Smooth muscle cell (in vitro differentiated cells): ENCODE data around the gene P2RX1. TPM values are rescaled to one million over a fixed set of nuclear protein-coding genes. Genes with fewer than 3 reads are reported as not detected.

Experiments used
- DNase-seq: peaks from one replicate; lab custom pipeline; 2025; ENCODE audit not compliant: unreplicated experiment; lab: John Stamatoyannopoulos, UW
- H2AFZ ChIP-seq: fragments of 200-600 bp; sonication (generic); 2 replicates; pipeline ENCODE4 v1.6.0; 2016; ENCODE audit warnings: antibody characterized with exemption, low read depth, mild to moderate bottlenecking
- H3F3A ChIP-seq: fragments of 200-600 bp; sonication (generic); 2 replicates; pipeline ENCODE4 v1.6.0; 2017; ENCODE audit warnings: antibody characterized with exemption, low read depth
- H3K27ac ChIP-seq: fragments of 200-600 bp; sonication (generic); 2 replicates; pipeline ENCODE4 v1.5.1; 2016; ENCODE audit warnings: low read depth, mild to moderate bottlenecking
- H3K27me3 ChIP-seq: fragments of 200-600 bp; sonication (generic); 2 replicates; pipeline ENCODE4 v1.6.1; 2016; ENCODE audit warnings: low read depth, mild to moderate bottlenecking
- H3K36me3 ChIP-seq: fragments of 200-600 bp; sonication (generic); 2 replicates; pipeline ENCODE4 v1.5.1; 2016; ENCODE audit warnings: low read depth
- H3K4me1 ChIP-seq: fragments of 200-600 bp; sonication (generic); 2 replicates; pipeline ENCODE4 v1.5.1; 2016; ENCODE audit warnings: low read depth
- H3K4me2 ChIP-seq: fragments of 200-600 bp; sonication (generic); 2 replicates; pipeline ENCODE4 v1.6.0; 2016; ENCODE audit warnings: mild to moderate bottlenecking
- H3K4me3 ChIP-seq: fragments of 200-600 bp; sonication (generic); 2 replicates; pipeline ENCODE4 v1.5.1; 2016; ENCODE audit warnings: mild to moderate bottlenecking
- H3K79me2 ChIP-seq: fragments of 200-600 bp; sonication (generic); 2 replicates; pipeline ENCODE4 v1.6.0; 2016; ENCODE audit warnings: low read depth, mild to moderate bottlenecking
- H3K9ac ChIP-seq: fragments of 200-600 bp; sonication (generic); 2 replicates; pipeline ENCODE4 v1.6.0; 2016; ENCODE audit warnings: low read depth
- H3K9me3 ChIP-seq: fragments of 200-600 bp; sonication (generic); replicated peaks from 2 replicates; pipeline ENCODE4 v1.5.1; 2016; ENCODE audit warnings: low read depth
- H4K20me1 ChIP-seq: fragments of 200-600 bp; sonication (generic); 2 replicates; pipeline ENCODE4 v1.6.0; 2016; ENCODE audit warnings: low read depth
- WGBS: methylation state at CpG from one replicate; pipeline ENCODE4 v1.1.7; 2016; ENCODE audit warnings: low lambda C conversion rate; 5-methylcytosine and 5-hydroxymethylcytosine counted together
- polyA plus RNA-seq: library from polyadenylated mRNA; unstranded; fragments of >200 nt; fragmentation: Nextera tagmentation; extraction: Ambion mirVana; gene quantifications from 2 replicates; pipeline ENCODE4 v1.2.1, GENCODE V29; 2016
- total RNA-seq: library from RNA; depleted of rRNA; stranded (reverse); fragments of >200 nt; gene quantifications from 2 replicates; pipeline ENCODE4 v1.2.3, GENCODE V29; 2014
- TF ChIP-seq, protein P1 (sequence below): fragments of 200-600 bp; sonication (generic); IDR thresholded peaks from 2 replicates; pipeline ENCODE4 v1.5.1; 2017; ENCODE audit warnings: borderline replicate concordance, mild to moderate bottlenecking, antibody characterized with exemption; ENCODE audit not compliant: insufficient read depth, poor library complexity, severe bottlenecking

P2RX1 gene
- total and polyA plus RNA-seq, 2 experiments from 2014 or later = 1.3 to 3.2 TPM

DNA sequence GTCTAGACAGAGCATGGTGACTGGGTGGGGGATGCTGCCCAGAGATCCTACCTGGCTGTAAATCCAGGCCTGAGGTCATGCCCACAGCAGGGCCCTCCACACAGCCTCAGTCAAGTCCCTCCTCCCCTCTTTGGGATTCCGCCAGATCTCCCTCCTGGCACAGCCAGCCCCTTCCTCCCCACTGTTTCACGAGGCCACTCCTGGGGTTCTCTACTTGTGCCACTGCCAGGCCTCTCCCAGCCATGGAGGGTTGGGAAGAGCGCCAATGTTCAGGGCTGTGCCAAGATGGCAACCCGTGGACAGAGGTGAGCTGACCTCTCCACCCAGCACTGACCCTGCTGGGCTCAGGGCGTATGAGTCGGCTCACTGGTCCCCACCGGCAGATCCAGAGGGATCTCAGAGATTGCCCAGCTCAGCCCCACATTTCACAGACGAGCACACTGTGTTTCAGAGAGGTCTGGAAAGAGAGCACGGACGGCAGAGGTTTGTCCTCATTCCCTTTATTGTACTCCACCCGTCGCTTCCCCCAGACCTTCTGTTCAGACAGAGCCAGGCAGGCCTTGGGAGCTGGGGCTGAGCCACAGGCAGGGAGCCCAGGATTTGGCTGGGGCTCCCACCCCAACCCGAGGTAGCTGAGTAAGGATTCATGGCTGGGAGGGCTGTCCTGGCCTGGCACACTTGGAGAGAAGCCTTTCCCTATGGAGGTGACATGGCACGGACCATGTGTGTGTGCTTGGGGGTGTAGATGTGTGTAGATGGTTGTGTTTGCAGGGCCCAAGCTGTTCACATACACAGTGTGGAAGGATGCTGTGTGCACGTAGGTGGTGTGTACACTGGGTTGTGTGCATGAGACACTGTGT lies 19.9 kb downstream of the P2RX1 start:
- TF ChIP-seq, protein P1, sequence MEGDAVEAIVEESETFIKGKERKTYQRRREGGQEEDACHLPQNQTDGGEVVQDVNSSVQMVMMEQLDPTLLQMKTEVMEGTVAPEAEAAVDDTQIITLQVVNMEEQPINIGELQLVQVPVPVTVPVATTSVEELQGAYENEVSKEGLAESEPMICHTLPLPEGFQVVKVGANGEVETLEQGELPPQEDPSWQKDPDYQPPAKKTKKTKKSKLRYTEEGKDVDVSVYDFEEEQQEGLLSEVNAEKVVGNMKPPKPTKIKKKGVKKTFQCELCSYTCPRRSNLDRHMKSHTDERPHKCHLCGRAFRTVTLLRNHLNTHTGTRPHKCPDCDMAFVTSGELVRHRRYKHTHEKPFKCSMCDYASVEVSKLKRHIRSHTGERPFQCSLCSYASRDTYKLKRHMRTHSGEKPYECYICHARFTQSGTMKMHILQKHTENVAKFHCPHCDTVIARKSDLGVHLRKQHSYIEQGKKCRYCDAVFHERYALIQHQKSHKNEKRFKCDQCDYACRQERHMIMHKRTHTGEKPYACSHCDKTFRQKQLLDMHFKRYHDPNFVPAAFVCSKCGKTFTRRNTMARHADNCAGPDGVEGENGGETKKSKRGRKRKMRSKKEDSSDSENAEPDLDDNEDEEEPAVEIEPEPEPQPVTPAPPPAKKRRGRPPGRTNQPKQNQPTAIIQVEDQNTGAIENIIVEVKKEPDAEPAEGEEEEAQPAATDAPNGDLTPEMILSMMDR = no peak
- H3K9me3 ChIP-seq = no peaks in the 10 kb centered on the region
- peaks cover 12% of the 10 kb centered on the region for H3F3A ChIP-seq
- no peaks in the 10 kb centered on the region for H3K27me3 ChIP-seq
- H3K4me3 ChIP-seq = no peak overlapping the region
- H3K4me1 ChIP-seq = peaks cover 9% of the 10 kb centered on the region
- no peak overlapping the region for H3K4me2 ChIP-seq
- peaks cover under 1% of the 10 kb centered on the region for H4K20me1 ChIP-seq
- no peak overlapping the region for H3K27ac ChIP-seq
- DNase-seq = no peak
- WGBS = 82% methylated on average over 15 of the region's 15 CpGs
- H3K79me2 ChIP-seq = no peaks in the 10 kb centered on the region
- no peaks in the 10 kb centered on the region for H3K36me3 ChIP-seq
- H2AFZ ChIP-seq = no peak overlapping the region
- H3K9ac ChIP-seq = no peak overlapping the region

- Histone ChIP-seq H3K36me3 (no peaks in the 10 kb centered on the region), H4K20me1 (peaks cover 7% of the 10 kb centered on the region), H3F3A (peaks cover 14% of the 10 kb centered on the region), H3K27ac (no peak overlapping the region), H3K79me2 (no peaks in the 10 kb centered on the region), H3K4me3 (no peak overlapping the region), H3K9ac (no peak overlapping the region), H2AFZ (no peak overlapping the region), H3K4me1 (peaks cover 19% of the 10 kb centered on the region), H3K27me3 (no peaks in the 10 kb centered on the region), H3K4me2 (no peak overlapping the region), H3K9me3 (no peaks in the 10 kb centered on the region)
- no peak for DNase-seq
- WGBS = 93% methylated on average over 3 of the region's 3 CpGs
- TF ChIP-seq, protein P1 = no peak
Observed at GRCh38 chr17:3895354-3895753, 20.9 kb downstream of the P2RX1 start.

GRCh38 chr17:3894911-3895343 lies 21.3 kb downstream of the P2RX1 start:
- Histone ChIP-seq H3K4me3 (no peak overlapping the region), H3K4me1 (peaks cover 19% of the 10 kb centered on the region), H3K36me3 (no peaks in the 10 kb centered on the region), H4K20me1 (peaks cover 7% of the 10 kb centered on the region), H3K9ac (no peak overlapping the region), H3K9me3 (no peaks in the 10 kb centered on the region), H2AFZ (no peak overlapping the region), H3F3A (peaks cover 14% of the 10 kb centered on the region), H3K79me2 (no peaks in the 10 kb centered on the region), H3K4me2 (no peak overlapping the region), H3K27ac (no peak overlapping the region), H3K27me3 (no peaks in the 10 kb centered on the region)
- DNase-seq = no peak
- TF ChIP-seq, protein P1 = no peak
- 30% methylated on average over 2 of the region's 2 CpGs for WGBS

DNA sequence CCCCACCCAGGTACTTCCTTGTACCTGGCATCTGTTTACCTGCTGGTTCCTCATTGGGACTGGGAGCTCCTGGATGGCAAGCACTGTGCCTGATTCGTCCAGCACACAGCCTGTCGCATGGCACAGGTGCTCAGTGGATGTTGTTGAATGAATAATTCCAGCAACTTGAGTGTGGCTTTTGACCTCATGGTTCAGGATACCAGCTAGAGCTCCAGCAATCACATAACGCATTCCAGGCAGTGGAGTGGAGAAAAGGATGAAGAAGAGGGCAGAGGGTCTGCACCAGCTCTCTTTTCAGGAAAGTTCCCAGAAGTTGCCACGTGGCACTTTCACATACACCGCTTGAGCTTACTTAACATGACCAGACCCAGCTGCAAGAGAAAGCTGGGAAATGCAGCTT lies 22.1 kb downstream of the P2RX1 start:
- H3K9ac ChIP-seq = no peak overlapping the region
- H3K79me2 ChIP-seq = no peaks in the 10 kb centered on the region
- H3K4me2 ChIP-seq = no peak overlapping the region
- no peak overlapping the region for H2AFZ ChIP-seq
- peaks cover 7% of the 10 kb centered on the region for H4K20me1 ChIP-seq
- WGBS = 93% methylated on average over 5 of the region's 5 CpGs
- no peak for DNase-seq
- no peaks in the 10 kb centered on the region for H3K9me3 ChIP-seq
- H3F3A ChIP-seq = peaks cover 19% of the 10 kb centered on the region
- no peaks in the 10 kb centered on the region for H3K27me3 ChIP-seq
- peaks cover 25% of the 10 kb centered on the region for H3K4me1 ChIP-seq
- TF ChIP-seq, protein P1 = no peak
- H3K27ac ChIP-seq = no peak overlapping the region
- H3K36me3 ChIP-seq = no peaks in the 10 kb centered on the region
- no peak overlapping the region for H3K4me3 ChIP-seq
